ENCODE results near the gene SLC22A8.

DNA sequence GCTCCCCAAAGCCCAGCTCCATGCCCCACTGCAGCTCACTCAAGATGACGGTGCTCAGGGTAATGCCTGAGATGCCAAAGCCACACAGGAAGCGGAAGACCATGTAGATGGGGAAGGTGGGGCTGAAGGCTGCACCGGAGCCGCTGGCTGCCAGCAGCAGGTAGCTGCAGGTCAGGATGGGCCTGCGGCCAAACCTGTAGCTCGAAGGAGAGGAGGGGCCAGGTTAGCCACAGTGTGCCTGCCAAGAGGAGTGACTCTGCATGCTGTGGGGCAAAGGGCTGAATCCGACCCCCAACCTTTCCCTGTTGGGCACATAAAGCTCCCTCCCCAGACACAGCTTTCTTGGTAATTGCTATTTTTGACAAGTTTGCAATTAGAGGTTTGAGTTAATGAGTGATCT is 16.0 kb downstream of the SLC22A8 start:
- TF ChIP-seq, protein P1, sequence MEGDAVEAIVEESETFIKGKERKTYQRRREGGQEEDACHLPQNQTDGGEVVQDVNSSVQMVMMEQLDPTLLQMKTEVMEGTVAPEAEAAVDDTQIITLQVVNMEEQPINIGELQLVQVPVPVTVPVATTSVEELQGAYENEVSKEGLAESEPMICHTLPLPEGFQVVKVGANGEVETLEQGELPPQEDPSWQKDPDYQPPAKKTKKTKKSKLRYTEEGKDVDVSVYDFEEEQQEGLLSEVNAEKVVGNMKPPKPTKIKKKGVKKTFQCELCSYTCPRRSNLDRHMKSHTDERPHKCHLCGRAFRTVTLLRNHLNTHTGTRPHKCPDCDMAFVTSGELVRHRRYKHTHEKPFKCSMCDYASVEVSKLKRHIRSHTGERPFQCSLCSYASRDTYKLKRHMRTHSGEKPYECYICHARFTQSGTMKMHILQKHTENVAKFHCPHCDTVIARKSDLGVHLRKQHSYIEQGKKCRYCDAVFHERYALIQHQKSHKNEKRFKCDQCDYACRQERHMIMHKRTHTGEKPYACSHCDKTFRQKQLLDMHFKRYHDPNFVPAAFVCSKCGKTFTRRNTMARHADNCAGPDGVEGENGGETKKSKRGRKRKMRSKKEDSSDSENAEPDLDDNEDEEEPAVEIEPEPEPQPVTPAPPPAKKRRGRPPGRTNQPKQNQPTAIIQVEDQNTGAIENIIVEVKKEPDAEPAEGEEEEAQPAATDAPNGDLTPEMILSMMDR (IDR thresholded peaks at IDR 0.05): no peak
- no peak for TF ChIP-seq POLR2A (IDR thresholded peaks at IDR 0.05)

Measured in vagina (tissue), 2 donors.